Measurements from ENCODE around the gene NIPSNAP2.
"Not testable (repeated sequence)": the region's sequence is repeated elsewhere in the genome, so short reads cannot be mapped to it uniquely, and the experiment has no call there.

Gene NIPSNAP2

DNA sequence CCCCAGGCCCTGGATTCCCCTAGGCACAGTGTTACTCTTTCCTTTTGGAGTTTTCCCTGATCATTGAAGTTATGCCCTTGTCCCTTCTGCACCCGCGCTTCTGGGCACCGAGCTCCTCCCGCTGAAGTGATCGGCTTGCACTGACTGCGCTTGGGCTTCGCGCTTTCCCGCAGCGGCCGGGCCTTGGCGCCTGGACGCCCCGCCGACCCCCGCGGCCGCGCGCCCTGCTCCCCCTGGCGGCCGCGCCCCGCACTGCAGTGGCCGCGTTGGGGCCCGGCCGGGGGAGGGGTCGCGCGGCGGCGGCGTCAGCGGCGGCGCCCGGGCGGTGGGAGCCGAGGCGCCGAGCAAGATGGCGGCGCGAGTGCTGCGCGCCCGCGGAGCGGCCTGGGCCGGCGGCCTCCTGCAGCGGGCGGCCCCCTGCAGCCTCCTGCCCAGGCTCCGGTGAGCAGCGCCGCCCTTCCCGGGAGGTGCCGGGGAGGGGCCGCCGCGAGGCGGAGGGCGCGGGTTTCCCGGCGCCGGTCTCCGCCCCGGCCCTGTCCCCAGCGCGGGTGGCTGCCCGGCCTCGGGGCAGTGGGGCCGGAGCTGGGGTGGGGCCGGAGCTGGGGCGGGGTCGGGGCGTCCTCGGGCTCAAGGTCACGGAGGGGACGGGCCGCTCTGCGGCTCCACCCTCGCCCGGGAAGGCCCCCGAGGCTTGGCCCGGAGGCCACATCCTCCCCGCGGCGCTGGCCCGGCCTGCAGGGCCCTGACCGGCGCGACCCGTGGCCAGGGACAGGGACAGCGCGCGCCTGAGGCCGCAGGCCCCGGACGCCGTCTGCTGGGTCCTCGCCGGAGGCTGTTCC lies at the start of gene NIPSNAP2:
NIPSNAP2 (plus strand) TSS at position 325 of the 839 bp plus-strand sequence; CDS start at position 350, 25 bp downstream.
- peak in 1 of 2 donors; percentile 50 for DNase-seq (ENCODE audit: low read depth in 2 of 2)

DNA sequence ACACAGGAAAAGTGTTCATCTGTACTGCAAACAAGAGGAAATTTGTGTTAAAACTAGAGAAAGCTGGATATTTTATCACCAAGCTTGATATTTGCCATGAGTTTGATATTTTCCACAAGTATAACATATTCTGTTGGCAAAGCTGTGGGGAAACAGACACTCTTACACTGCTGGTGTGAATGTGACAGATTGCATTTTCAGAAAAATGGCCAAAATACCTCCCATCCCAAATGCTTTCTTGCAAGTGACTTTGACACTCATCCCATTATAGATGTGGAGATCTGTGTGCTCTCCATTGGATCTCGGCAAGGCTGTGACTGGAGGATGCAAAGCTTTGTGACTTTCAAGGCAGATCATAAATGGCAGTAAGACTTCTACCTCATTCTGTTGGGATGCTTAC lies 46.6 kb upstream of the NIPSNAP2 start:
- DNase-seq (ENCODE audit: low read depth in 2 of 2) = no peak

GRCh38 chr7:55928006-55928767 lies 36.2 kb upstream of the NIPSNAP2 start:
- DNase-seq (ENCODE audit: low read depth in 2 of 2) = no peak

DNA sequence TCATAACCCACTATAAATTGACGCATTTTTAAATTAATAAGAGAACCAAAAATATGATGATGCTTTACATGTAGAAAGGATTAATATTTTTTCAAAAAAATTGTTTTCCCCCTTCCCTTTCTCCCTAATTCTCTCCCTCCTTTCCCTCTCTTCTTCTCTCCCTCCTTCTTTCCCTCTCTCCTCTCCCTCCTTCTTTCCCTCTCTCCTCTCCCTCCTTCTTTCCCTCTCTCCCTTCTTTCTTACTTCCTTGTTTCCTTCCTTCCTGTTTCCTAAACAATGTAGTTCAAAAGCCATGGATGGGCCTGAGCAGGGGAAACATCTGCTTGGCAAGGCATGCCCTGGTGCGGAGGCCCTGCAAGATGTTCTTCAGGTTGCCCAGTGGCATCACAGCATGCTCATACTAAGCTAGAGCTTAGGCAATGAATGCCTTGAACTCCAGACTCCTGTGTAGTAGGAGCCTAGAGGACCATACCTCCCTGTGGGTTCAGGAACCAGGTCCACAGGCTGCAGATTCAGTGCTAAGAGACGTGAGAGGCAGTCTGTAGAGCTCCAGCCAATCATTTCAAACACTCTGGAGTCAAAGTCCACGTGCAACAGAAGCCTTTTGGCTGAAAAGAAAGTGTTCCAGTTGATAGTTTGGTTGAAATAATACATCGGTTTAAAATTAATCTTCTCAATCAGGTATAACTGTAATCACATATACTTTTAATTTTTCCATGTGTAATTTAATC lies 32.8 kb upstream of the NIPSNAP2 start:
- no peak for DNase-seq (ENCODE audit: low read depth in 2 of 2)

GRCh38 chr7:55939514-55940123 lies 24.8 kb upstream of the NIPSNAP2 start:
- DNase-seq (ENCODE audit: low read depth in 2 of 2) = no peak

DNA sequence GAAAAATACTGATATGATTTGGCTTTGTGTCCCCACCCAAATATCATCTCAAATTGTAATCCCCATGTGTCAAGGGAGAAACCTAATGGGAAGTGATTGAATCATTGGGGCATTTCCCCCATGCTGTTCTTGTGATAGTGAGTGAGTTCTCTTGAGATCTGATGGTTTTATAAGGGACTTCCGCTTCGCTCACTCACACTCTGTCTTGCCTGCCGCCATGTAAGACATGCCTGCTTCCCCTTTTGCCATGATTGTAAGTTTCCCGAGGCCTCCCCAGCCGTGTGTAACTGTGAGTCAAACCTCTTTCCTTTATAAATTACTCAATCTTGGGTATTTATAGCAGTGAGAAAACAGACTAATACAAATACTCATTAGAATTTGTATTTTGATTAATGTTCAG lies 17.8 kb upstream of the NIPSNAP2 start:
- no peak for DNase-seq (ENCODE audit: low read depth in 2 of 2)

DNA sequence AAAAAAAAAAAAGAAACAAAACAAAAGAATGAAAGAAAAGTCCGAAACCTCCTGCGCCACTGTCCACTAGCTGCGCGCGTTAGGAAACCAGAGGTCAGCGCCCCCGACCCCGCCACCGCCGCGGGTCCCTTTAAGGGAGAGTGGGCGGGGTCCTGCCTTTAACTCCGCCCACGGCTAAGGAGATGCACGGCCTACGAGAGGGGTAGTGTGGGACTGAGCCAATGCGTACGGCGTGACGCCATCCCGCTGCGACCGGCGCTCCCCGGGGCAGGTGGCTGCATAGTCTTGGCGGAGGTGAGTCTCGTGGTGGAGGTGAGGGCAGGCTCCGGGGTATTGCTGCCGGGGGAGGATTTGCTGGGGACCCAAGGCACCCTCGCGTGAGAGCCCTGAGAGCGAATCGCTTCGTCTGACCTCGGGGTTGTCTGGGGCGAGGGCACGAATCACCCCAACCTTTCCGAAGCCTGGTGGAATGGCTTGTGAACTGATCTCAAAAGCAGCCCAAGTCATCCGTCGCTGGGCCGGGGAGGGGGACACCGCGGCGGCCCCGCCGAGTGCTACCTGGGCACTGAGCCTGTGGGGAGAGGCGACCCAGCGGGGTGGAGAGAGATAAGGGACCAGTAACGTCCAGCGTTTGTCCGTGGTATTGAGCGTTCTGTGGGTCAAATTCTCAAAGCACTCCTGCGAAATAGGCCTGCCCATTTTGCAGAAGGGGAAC lies 12.6 kb upstream of the NIPSNAP2 start, which contains the start of gene MRPS17:
MRPS17 (plus strand) TSS at position 241 of the 715 bp plus-strand sequence. CDS start 1,319 bp downstream, outside the sequence.
- DNase-seq (ENCODE audit: low read depth in 2 of 2) = peak; percentile 90 to 91

- not testable (repeated sequence) for DNase-seq (ENCODE audit: low read depth in 2 of 2)
Measured at GRCh38 chr7:55952352-55952671, 12.1 kb upstream of the NIPSNAP2 start.

- no peak for DNase-seq (ENCODE audit: low read depth in 2 of 2)
Measured at GRCh38 chr7:55953707-55954475, 10.5 kb upstream of the NIPSNAP2 start.

DNA sequence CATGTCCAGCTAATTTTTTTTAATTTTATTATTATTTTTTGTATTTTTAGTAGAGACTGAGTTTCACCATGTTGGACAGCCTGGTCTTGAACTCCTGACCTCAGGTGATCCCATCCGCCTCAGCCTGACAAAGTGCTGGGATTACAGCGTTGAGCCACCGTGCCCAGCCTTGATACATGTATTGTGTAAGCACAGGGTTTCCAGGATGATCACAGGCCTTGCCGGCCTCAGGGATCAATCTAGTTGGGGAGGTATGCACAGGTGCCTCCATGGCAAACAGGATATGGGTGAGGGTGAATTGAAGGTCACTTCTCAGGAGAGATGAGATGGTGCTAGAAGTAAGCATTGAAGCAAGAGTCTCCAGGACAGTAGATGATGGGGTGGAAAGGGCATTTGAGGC lies 7.2 kb upstream of the NIPSNAP2 start:
- DNase-seq (ENCODE audit: low read depth in 2 of 2) = no peak

GRCh38 chr7:55962014-55962413 lies 2.4 kb upstream of the NIPSNAP2 start:
- no peak for DNase-seq (ENCODE audit: low read depth in 2 of 2)

DNA sequence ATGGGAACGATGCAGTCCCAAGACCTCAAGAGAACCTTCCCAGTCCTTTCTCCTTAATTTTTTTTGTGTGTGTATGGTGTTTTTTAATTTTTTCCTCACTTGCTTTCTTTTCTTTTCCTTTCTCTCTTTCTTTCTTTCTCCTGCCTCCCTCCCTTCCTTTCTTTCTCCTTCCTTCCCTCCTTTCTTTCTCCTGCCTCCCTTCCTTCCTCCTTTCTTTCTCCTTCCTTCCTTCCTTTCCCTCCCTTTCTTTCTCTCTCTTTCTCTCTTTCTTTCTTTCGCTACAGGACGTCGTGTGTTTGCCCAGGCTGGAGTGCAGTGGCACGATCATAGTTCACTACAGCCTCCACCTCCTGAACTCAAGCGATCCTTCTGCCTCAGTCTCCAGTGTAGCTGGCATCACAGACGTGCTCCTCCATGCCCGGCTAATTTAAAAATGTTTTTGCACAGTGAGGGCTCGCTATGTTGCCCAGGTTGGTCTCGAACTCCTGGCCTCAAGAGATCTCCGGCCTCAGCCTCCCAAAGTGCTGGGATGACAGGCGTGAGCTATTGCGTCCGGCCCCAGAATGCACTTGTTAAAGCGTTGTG lies 709 bp upstream of the NIPSNAP2 start:
- DNase-seq (ENCODE audit: low read depth in 2 of 2) = no peak

DNA sequence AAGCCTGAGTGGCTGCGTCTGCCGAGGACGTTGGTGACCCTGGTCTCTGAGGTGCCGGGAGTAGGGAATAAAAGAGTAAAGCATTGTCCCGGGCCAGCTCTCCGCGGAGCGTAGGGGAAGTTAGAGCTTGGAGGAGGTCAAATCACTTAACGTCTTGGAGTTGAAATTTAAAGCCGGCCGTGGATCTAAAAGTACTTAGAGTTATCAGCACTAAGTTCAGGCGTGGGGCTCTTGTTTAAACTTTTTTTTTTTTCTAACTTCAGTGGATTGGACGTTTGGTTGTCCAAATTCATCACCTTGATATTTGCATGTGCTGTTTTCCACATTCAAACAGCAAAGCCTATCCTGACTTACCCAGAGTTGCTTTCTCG lies 700 bp downstream of the NIPSNAP2 start:
- no peak for DNase-seq (ENCODE audit: low read depth in 2 of 2)

GRCh38 chr7:55965805-55966421 lies 1.5 kb downstream of the NIPSNAP2 start:
- no peak for DNase-seq (ENCODE audit: low read depth in 2 of 2)

DNA sequence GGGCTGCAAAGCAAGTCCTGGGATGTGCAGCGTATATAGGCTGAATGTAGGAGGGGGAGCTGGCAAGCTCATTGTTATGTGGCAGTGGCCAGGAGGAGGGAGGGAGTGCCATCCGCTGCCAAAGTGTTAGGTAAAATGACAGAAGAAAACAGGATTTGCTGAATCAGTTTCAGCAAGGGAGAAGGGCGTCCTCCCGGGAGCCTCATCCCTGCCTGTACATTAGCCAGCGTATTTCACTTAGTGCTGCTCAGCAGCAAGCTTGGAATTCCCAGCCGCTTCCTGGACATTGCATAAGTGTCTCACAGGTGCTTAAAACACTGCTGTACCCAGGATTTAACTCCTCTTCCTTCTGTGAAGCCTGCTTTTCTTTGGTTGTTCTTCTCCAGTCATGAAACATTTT lies 2.5 kb downstream of the NIPSNAP2 start:
- no peak for DNase-seq (ENCODE audit: low read depth in 2 of 2)

- no peak for DNase-seq (ENCODE audit: low read depth in 2 of 2)
Measured at GRCh38 chr7:55969391-55969790, 5.0 kb downstream of the NIPSNAP2 start.

DNA sequence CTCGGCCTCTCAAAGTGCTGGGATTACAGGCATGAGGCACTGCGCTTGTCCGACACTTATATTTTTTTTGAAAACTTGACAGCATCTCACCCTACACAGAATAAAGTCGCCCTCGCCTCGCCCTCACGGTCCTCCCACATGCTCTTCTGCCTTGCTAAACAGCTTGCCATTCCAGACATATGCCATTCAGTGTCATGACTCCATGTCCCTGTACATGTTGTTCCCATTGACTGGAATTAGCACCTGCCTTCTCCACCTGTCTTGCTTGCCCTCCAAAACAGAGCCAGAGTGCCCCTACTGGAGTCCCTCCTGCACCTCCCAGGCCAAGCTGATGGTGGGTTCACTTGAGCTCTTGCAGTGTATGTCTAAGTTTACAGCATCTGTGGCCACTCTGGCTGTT lies 6.2 kb downstream of the NIPSNAP2 start:
- DNase-seq (ENCODE audit: low read depth in 2 of 2) = no peak

DNA sequence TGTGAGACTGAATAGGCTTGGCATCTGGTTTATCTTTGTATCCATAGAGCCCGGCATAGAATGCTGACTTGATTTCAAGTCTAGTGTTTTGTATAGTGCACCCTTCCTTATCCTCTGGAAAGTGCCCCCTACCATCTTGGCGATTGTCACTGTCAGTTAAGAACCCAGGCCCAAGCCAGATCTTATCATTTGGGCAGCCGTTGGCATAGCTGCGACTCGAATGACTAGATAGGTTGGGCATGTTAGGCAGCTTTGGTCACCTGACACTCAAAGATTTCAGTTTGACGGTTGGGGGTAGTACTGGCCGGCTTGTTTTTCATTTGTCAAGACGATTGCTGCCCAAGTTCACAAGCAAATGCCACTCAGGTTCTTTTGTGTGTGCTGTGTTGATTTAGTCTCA lies 6.6 kb downstream of the NIPSNAP2 start:
- DNase-seq (ENCODE audit: low read depth in 2 of 2) = no peak

- DNase-seq (ENCODE audit: low read depth in 2 of 2) = no peak
Measured at GRCh38 chr7:55973747-55974250, 9.4 kb downstream of the NIPSNAP2 start.

Measured in stimulated activated CD8-positive, alpha-beta memory T cell treated with anti-CD3 and anti-CD28 coated beads, Interleukin-7, amount 100 ng/mL, for 4 hours (primary cell).